ENCODE data around the gene MAP3K9. TPM values are rescaled to one million over a fixed set of nuclear protein-coding genes. Genes with fewer than 3 reads are reported as not detected.

Gene MAP3K9
- polyA plus RNA-seq, 10 donors: 0.17 to 0.98 (median 0.28) TPM

DNA sequence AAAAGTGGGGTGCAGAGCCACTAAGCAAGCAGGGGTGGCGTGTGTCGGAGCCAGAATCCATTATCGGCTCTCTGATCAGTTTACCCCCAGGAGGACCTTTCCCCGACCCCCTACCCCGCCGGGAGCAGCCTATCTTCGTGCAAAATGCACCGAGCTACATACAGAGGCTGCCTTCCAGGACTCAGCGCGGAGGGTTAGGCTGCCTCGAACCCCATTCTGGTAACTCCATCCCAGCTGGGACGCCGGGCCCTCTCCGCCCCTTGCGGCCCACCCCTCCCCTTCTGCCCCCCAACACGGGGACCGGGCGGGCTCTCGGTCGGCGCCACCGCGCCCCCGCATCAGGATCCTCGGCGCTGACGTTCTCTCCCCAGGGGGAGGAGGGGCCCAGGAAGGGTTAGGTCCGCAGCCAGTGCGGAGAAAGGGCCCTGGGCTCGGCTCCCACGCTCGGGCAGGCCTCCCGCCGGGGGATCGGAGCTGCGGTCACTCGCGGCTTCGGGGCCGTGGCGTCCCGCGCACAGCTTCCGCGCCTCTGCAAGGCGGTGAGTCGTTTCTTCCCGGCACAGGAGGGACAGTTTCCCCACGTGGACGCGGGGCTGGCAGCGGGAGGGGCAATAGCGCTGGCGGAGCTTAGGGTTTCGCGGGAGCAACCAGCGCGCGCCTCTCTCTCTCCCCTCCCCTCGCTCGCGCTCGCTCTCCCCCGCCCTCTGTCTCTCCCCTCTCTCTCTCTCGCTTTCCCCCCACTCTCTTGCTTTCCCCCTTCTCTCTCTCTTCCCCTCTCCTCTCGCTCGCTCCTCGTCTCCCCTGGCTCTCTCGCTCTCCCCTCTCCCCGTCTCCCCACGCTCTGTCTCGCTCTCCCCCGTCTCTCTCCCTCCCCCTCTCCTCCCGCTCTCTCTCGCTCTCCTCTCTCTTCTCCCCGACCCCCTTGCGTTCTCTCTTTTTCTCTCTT, 12.5 kb upstream of the MAP3K9 start:
- peak in 2 of 3 donors; percentile 47 to 79 for DNase-seq

DNA sequence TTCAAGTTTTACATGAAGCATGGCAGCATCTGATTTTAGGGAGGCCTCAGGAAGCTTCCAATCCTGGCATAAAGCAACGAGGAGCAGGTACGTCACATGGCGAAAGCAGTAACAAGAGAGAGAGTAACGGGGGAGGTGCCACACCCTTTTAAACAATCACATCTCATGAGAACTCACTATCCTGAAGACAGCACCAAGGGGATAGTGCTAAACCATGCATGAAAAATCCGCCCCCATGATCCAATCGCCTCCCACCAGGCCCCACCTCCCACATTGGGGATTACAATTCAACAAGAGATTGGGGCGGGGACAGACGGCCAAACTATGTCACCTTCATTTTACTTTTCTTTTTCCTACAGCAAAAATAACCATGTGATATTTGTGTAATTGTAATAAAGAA, 7.2 kb upstream of the MAP3K9 start:
- no peak for DNase-seq

DNA sequence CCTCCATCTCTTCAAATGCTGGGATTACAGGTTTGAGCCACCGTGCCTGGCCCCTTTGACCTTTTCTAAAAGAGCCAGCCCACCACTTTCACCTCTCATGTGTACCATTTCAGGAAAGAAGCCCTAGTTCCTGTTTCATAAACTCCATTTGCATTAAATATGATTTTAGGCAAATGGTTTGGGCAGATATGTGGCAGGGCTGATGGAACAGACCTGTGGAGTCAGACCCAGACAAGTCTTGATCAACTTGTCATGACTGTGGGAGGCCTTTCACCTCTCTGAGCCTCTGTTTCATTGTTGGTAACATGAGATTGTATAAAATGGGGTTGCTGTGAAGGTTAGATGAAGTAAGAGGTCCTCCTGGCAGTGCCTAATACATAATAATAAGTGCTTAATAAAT, 5.2 kb upstream of the MAP3K9 start:
- DNase-seq: no peak

DNA sequence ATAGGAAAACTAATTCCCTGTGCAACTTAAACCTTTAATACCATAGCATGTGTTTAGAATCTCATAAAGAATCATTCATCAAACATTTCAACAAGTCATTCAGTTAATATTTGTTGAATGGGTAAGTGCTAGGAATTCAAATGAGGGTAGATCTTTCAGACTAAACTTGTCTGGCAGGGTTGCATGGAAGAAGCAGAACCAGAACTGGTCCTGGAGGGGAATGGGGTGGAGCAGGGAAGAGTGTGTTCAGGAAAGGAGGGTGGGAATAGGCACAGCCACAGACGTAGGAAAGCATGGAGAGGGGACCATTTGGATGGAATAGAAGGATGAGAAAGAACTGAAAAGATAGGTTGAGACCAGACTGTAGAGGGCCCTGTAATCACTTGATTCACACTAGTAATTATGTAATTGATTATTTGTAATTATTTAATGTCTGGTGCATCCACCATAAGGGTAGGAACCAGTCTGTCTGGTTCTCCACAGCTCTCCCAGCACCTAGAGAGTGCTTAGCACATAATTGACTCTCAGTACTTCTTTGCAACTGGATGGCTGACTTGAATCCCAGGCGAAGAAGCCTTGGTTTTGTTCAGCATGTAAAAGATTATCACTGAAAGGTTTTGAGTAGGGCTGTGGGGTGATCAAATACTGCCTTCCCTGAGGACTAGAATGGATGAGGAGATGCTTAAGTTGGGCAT, 3.0 kb upstream of the MAP3K9 start:
- DNase-seq: no peak

DNA sequence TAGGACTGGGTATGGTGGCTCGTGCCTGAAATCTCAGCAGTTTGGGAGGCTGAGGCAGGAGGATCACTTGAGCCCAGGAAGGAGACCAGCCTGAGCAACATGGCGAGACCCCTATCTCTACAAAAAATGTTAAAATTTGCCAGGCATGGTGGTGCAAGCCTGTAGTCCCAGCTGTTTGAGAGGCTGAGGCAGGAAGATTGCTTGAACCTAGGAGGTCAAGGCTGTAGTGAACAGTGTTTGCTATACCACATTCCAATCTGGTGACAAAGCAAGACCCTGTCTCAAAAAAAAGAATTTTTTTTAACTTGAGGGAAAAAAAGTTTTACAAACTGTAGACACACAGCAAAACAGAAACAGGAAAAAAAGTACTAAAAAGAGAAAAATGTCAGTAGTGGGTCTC, 2.3 kb upstream of the MAP3K9 start:
- DNase-seq: no peak

DNA sequence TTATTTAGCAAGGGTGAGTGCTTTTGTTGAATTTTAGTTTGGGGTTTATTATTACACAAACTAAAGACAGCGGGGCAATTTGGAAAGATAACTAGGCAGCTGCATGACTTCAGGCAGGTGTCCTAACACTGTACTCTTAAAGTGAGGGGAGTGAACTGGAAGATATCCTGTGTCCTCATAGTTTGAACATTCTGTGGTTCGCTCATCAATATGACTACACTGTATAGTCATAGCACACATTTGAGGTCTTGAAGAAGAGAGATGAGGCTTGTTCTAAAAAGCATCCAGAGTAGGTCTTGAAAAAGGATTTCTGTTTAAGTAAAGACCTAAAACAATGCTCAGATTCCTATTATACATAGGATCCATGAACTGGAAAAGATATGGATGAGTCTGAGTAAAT, 1.7 kb upstream of the MAP3K9 start:
- no peak for DNase-seq

DNA sequence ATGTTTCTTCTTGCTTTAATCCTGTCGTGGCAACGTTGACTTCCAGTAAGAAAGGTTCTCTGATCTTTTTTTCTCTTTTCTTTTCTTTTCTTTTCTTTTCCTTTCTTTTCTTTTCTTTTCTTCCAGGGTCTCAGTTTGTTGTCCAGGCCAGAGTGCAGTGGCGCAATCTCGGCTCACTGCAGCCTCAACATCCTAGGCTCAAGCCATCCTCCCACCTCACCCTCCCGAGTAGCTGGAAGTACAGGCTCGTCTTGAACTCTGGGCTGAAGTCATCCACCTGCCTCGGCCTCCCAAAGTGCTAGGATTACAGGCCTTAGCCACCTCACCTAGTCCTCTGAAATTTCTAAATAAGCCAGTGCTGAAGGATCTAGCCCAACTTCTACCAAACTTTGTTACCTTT, 1.3 kb upstream of the MAP3K9 start:
- no peak for DNase-seq

DNA sequence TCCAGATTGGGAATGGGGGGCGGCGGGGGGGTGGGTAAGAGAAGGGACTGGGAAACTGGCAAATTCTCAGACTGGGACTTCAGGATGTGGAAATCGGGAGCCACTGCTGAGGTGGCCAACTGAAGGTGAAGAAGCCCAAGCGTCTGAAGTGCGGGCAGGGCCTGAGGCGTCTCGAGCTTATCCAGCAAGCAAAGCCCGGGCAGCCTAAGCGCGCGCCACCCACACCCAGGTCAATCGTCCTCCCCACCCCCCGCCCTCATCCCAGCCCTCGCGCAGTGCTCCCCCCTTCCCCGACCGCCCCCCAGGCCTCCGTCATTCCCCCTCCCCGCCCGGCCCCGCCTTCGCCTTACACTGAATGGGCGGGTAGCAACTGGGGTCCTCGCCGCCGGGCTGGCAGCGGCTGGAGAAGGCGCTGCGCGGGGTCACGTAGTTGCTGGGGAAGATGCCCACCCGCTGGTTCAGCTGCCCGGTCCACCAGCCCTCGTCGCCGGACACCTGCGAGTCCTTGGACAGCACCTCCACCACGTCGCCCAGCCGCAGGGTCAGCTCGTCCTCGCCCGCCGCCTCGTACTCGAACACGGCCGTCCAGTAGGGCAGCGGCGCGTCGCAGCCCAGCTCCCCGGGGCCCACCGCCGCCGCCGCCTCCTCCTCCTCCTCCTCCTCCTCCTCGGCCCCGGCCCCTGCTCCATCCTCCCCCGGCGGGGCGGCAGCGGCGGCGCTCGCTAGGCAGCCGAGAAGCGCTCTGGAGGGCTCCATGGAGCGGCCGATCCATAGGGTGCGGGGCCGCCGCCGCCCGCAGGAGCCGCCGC, 693 bp downstream of the MAP3K9 start:
- DNase-seq: no peak

DNA sequence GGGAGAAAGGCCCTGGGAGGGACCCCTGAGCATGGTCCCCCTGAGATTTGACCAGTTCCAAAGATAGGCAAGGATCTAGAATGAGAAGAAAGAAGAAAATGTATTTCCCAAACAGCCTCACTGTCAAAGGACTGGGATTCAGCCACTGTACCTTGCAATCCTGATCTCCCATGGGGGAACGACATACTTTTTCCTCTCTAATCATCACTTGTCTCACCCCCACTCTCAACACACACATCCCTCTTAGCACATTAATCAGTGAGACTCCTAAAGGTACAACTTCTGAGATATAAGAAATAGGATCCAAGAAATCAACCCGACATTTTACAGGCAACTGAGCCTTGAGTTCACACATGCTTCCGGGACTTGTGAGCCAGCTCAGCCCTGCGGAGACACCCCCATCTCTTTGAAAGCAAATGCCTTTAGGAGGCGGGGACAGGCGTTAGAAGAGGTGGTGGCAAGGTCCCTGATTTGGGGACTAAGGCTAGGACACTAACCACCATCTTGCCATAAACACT, 1.4 kb downstream of the MAP3K9 start:
- DNase-seq: no peak

DNA sequence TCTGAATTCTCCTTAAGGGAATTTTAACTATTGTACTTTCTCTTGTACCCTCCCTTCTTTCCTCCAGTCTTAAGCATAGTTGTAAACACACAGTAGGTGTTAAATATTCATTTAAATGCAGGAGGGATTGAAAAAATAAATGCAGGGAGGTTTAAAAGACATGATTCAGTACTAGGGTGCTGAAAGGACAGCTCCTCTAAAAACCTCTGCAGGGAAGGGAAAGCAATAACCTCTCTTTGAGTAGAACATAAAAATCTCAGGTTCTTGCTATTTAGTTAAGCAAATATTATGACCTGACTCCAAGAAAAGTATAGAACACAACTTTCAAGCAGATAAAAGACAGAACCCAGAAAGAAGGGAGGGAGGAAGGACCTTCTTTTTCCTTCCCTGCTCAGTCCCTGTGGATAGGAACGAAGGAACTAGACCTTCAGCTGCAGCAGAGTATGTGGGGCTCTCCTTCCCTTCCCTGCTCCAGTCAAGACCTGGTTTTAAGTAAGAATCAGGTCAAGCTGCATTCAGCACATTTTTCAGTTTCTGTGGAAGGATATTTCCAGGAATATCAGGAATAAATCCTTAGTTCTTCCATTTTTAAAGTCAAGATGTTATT, 4.7 kb downstream of the MAP3K9 start:
- DNase-seq: no peak

DNA sequence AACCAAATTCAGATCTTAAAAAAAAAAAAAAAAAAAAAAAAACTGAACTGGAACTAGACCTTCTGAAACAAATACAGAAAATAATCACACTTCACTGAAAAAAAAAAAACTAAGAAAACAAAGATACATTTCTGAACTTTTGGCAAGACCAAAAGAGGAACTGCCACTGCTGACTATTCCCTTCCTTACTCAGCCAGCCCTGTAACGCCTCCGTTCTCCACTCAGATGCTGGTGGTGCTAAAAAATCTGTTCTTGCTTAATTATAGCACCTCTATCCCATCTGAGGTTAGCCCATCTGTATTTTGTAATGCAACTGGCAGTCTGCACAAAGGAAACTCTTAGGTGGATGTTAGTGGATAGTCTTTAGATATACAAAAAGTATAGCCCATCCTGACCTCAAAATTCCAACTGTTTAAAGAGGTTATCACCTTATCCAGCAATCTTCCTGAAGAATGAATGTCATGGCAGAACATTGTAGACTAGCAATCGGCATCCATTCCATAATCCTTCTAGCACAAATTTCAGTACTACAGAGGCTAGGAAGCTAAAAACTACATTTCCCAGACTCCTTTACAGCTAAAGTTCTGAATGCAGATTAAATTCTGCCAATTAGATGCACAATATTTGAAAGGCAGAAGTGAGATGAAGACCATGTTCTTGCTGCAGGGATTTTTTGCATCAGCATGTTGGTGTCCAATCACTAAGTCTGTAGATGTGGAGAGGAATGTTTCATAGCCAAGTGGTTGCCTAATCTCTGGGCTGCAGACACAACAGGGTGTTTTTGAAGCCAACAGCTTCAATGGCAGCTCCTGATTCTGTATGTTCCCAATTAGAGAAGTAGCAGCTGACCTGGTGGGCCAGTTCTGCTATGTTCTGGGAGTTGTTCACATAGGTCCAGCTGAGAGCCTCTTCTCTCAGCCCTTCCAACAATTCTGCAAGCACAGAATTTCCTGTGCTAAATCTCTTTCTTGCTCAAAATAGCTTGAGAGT, 5.7 kb downstream of the MAP3K9 start:
- DNase-seq: no peak

DNA sequence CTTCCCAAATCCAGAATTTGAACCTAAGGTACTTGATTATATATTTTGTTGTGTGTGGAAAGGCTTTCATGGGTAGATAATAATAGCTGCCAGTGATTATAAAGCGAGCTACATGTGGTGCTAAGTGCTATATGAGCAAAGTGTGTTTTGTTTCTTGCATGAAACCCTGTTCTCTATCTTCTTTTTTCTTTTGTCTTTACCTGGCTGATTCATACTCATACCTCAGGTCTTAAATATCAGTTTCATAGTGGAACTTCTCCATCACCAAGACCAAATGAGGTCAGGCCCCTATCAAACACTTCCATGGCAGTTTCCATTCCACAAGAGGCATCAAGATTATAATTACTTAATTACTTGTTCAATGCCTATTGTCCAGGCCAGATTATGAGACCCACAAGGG, 6.9 kb downstream of the MAP3K9 start:
- DNase-seq: no peak

DNA sequence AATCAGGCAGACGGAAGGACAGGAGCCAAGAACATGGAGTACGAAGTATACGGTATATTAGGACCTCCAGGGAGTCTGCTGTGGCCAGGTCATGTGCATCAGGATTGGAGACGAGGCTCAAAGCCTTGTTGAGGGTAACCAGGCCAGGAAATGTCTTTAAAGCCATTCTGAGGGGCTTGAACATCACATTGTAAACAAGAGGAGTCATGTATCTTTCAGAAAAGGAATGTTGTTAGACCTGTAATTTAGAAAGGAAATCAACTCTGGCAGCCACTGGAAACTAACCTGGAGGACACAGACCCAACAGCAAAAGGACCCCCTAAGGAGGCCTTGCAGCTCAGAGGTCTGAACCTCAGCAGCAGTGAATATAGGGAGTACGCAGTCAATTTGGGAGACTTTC, 7.5 kb downstream of the MAP3K9 start:
- DNase-seq: no peak

DNA sequence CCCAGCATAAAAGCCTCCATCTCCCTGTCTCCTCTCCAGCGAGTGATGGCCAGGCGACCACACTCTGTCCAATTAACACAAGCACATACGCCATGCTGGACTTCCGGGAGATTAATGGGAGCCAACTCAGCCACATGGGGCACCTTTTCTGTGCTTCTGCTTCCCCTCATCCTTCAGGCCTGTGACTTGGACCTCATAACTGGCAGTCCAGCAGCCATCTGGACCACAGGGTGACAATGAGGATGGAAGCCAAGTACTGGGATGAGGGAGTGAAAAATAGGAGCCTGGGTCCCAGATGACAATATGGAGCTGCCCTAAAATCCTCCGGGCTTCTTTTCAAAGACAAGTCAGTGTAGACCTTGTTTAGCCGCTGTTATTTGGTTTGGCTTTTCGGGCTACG, 12.8 kb downstream of the MAP3K9 start:
- DNase-seq: no peak

DNA sequence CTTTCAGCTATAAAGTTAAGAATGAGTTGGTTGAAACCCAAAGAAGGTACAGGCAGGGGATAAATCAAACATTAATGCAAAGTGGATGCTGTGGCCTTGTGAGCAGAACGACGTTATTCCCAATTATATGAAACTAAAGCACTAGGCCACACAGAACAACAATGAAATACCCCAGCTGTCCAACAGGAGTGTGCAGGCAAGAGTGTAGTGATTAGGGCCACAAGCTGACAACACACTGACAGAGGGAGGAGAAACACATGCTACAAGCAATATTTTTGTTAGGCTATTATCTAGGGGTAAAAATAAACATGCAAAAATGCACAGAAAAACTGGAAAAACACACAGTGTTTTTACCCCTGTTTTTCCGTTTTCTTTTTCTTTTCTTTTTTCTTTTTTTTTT, 15.0 kb downstream of the MAP3K9 start:
- DNase-seq: no peak

DNA sequence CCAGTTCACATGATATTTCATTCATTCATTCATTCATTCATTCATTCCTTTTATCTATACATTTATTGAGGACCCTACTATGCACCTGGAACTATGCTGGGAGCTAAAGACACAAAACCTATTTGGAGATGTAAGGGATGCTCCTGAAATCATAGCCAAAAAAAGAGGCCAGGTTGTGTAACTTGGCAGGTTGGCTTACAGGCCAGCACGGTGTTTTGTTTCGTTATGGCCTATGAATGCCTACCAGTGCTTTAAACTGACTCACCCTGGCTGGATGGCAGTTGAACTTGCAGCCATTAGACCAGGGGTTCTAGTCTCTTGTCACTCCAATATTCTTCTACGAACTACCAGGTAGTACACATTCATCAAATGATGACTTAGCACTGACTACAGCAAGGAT, 15.7 kb downstream of the MAP3K9 start:
- no peak for DNase-seq

DNA sequence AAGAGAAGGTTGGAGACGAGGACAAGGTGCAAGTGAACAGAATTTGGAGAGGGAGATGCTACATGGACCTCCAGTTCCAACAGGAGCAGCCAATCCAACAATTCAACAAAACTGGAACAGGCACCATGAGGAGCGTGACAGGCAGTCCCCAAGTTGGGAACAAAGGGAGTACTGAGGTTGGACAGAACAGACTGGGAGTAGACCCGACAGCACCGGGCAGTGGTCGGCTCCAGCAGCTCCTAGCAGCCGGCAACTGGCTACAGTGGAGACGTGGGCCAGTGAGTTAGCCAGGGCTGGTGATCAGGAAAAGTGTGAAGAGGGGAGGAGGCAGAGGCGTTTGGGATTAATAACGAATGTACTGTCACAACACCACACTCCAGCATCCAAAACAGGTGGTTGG, 16.4 kb downstream of the MAP3K9 start:
- no peak for DNase-seq

DNA sequence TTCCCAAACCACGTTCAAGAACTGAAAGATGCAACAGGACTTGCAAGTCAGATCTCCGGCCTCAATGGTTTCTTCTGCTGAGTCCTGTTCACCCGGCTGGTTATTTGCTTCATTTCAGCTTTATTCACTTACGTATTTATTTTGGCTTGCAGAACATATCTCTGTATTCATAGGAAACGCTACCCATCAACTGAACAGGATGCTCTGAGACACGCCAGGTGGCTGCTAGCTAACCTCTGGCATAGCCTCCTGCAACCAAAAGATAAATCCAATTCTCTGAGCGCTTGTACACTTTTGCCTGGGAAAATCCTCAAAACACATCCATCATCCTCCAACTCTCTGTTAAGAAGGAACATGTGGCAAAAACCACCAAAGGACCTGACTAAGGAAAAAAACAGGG, 17.3 kb downstream of the MAP3K9 start:
- DNase-seq: no peak

DNA sequence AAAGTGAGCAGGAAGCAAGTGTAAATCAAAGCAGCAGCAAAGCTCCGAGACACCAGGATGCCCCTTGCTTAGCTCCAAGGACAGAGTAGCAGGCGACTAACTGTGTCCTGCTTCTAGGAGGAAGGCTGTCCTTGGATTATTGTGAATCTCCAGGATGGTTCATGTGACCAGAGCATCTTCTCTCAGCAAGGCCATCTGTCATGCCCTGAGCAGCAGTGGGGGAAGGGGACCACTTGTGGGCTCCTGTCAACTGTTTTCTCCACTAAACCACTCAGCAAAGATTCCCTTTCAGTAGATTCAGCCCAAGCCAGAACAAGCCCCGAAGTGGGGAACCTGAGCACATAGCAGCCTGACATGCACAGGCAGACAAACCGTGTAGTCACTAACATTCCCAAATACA, 19.4 kb downstream of the MAP3K9 start:
- no peak for DNase-seq

DNA sequence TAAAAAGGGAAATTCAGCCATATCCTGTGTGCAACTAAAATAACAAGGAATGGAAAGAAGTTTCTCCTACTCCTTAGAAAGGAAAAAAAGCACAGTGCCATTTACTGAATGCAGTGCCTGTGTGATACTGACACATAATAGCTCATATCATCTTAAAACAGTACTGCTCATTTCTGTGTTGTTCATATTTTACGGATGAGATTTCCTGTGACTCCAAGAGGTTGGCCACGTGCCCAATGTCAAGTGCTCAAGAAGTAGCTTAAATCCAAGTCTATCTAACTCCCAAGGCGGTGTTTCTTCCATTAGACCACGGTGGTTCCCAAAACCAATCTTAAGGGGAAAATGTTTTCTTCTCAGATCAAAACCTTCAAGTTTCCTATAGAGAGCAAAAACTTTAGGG, 20.0 kb downstream of the MAP3K9 start:
- DNase-seq: peak in 2 of 3 donors; percentile 17 to 18
